CD8-positive, alpha-beta memory T cell (primary cell): ENCODE data around the gene TAS2R10. TPM values are rescaled to one million over a fixed set of nuclear protein-coding genes. Genes with fewer than 3 reads are reported as not detected.

Experiments used
- CTCF ChIA-PET: fragments of 350-600 bp; sonication (Branson Sonifier 250); formaldehyde crosslinking; loops from one replicate; lab custom pipeline; 2021; ENCODE audit warnings: antibody characterized with exemption; lab: Charles Lee
- POLR2A ChIA-PET: fragments of 350-600 bp; sonication (Branson Sonifier 250); formaldehyde crosslinking; loops from one replicate; lab custom pipeline; 2021; ENCODE audit warnings: antibody characterized with exemption; lab: Charles Lee
- DNase-seq, 5 donors: peaks; one replicate each; pipeline versions ENCODE4 v3.0.0 to v3.0.0-alpha.2; 2020 to 2022; ENCODE audit warnings: mixed read lengths in 1 of 5
- H3K27ac ChIP-seq: one replicate; pipeline ENCODE4 v1.7.0; 2013; ENCODE audit warnings: low read depth, mild to moderate bottlenecking, low read length, moderate library complexity
- H3K27me3 ChIP-seq: 2 replicates; pipeline ENCODE4 v1.7.0; 2013; ENCODE audit warnings: low read length, mild to moderate bottlenecking; ENCODE audit not compliant: insufficient read depth, poor library complexity, severe bottlenecking
- H3K36me3 ChIP-seq: 2 replicates; pipeline ENCODE4 v1.7.0; 2013; ENCODE audit warnings: mild to moderate bottlenecking, low read length, moderate library complexity; ENCODE audit not compliant: insufficient read depth
- H3K4me1 ChIP-seq: 2 replicates; pipeline ENCODE4 v1.7.0; 2013; ENCODE audit warnings: mild to moderate bottlenecking, low read length, moderate library complexity; ENCODE audit not compliant: insufficient read depth
- H3K4me3 ChIP-seq: 2 replicates; pipeline ENCODE4 v1.7.0; 2013; ENCODE audit warnings: mild to moderate bottlenecking, low read length
- H3K9me3 ChIP-seq: 2 replicates; pipeline ENCODE4 v1.7.0; 2013; ENCODE audit warnings: mild to moderate bottlenecking, low read length
- H3K27ac Mint-ChIP-seq, 8 donors: one replicate each; pipeline ENCODE4 v1.8.0; 2020 to 2021; ENCODE audit warnings: mixed read lengths in 8 of 8, mild to moderate bottlenecking in 6 of 8, inconsistent platforms in 3 of 8, moderate library complexity in 3 of 8
- H3K27me3 Mint-ChIP-seq, 2 donors: one replicate each; pipeline ENCODE4 v1.8.0; 2020 to 2021; ENCODE audit warnings: mixed read lengths in 2 of 2, mild to moderate bottlenecking in 1 of 2, moderate library complexity in 1 of 2
- H3K36me3 Mint-ChIP-seq, 3 donors: one replicate each; pipeline ENCODE4 v1.8.0; 2020 to 2021; ENCODE audit warnings: mixed read lengths in 3 of 3, inconsistent platforms in 1 of 3, mild to moderate bottlenecking in 1 of 3
- H3K4me1 Mint-ChIP-seq, 3 donors: one replicate each; pipeline ENCODE4 v1.8.0; 2020 to 2021; ENCODE audit warnings: mixed read lengths in 3 of 3, inconsistent platforms in 1 of 3, mild to moderate bottlenecking in 1 of 3
- H3K4me3 Mint-ChIP-seq, 7 donors: one replicate each; pipeline ENCODE4 v1.8.0; 2020 to 2021; ENCODE audit warnings: mixed read lengths in 7 of 7, mild to moderate bottlenecking in 6 of 7, moderate library complexity in 4 of 7, inconsistent platforms in 2 of 7
- H3K9me3 Mint-ChIP-seq, 5 donors: one replicate each; pipeline ENCODE4 v1.8.0; 2020 to 2022; ENCODE audit warnings: mixed read lengths in 5 of 5, mild to moderate bottlenecking in 3 of 5, moderate library complexity in 2 of 5, inconsistent platforms in 1 of 5
- polyA plus RNA-seq: library from polyadenylated mRNA; unstranded; fragments of 300-500 nt; fragmentation: Illumina TruSeq; gene quantifications from one replicate; pipeline ENCODE4 v1.2.3, GENCODE V29; 2021
- total RNA-seq, 2 experiments: library from RNA; stranded (reverse); gene quantifications; one replicate each; pipeline ENCODE4 v1.2.3, GENCODE V29; 2021

TAS2R10 gene
- total RNA-seq = under 1 TPM; 0.22 to 0.28 TPM
- polyA plus RNA-seq = not detected

DNA sequence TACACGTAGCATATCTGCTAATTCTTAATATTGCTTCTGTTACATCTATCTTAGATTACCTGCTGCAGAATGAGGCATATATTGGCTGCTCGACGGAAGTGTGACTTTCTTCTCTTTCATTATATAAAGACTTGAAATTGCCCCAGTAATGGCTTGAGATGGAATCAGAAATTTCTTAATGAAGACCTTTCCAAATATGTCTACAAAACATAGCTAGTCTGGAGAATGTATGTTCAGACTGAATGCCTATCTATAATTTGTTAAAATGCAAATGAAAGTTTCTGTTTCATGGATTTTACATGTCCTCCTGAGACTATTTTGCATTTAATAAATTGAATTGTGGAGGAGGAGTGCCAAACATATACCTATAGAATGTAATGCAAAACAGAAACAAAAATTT is at the start of gene TAS2R10:
Gene TAS2R10 (minus strand): TSS at position 101 of the 400 bp plus-strand sequence. CDS start 89 bp downstream, at position 12.
- no peak within 1 kb of the TSS for H3K4me3 ChIP-seq
- no peak within 1 kb of the TSS for H3K27ac ChIP-seq
- ChIA-PET CTCF (no interaction called here), POLR2A (no interaction called here)
- Mint-ChIP-seq H3K27me3 (no peaks in the 10 kb centered on the region), H3K36me3 (no peaks in the 10 kb centered on the region), H3K27ac (no peak within 1 kb of the TSS), H3K4me1 (no peaks in the 10 kb centered on the region), H3K9me3 (no peaks in the 10 kb centered on the region), H3K4me3 (no peak within 1 kb of the TSS)
- no peak for DNase-seq
- H3K9me3 ChIP-seq = no peaks in the 10 kb centered on the region
- no peaks in the 10 kb centered on the region for H3K36me3 ChIP-seq
- no peaks in the 10 kb centered on the region for H3K27me3 ChIP-seq
- no peaks in the 10 kb centered on the region for H3K4me1 ChIP-seq

DNA sequence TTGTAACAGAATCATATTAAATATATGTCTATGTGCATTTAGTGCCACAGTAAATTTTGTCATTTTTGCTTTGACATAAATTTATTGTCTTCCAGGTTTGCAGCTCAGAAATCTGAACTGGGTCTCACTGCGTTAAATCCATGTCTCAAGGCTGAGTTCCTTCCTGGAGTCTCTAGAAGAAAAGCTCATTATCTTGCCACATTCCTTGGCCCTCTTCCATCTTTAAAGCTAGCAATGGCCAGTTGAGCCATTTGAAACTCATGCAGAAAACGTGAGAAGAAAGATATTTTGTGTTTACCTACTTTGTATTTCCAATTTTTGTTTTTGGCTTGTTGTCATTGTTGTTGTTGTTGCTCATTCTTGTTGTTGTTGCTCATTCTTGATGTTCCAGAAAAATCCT is 47.2 kb upstream of the TAS2R10 start:
- no peak overlapping the region for H3K4me3 Mint-ChIP-seq
- no peaks in the 10 kb centered on the region for H3K4me1 Mint-ChIP-seq
- CTCF ChIA-PET = no interaction called here
- H3K27ac ChIP-seq = no peak overlapping the region
- no peaks in the 10 kb centered on the region for H3K27me3 Mint-ChIP-seq
- H3K9me3 Mint-ChIP-seq = peaks cover 0 to 11% (median 7%) of the 10 kb centered on the region in 5 donors
- no peaks in the 10 kb centered on the region for H3K4me1 ChIP-seq
- DNase-seq = no peak
- no peaks in the 10 kb centered on the region for H3K27me3 ChIP-seq
- no peaks in the 10 kb centered on the region for H3K9me3 ChIP-seq
- POLR2A ChIA-PET = no interaction called here
- peak overlapping the region in 2 of 8 donors; percentile 9 to 43 for H3K27ac Mint-ChIP-seq
- no peak overlapping the region for H3K4me3 ChIP-seq
- H3K36me3 ChIP-seq = peaks cover 4% of the 10 kb centered on the region
- H3K36me3 Mint-ChIP-seq = peaks cover 21 to 59% (median 22%) of the 10 kb centered on the region in 3 donors

DNA sequence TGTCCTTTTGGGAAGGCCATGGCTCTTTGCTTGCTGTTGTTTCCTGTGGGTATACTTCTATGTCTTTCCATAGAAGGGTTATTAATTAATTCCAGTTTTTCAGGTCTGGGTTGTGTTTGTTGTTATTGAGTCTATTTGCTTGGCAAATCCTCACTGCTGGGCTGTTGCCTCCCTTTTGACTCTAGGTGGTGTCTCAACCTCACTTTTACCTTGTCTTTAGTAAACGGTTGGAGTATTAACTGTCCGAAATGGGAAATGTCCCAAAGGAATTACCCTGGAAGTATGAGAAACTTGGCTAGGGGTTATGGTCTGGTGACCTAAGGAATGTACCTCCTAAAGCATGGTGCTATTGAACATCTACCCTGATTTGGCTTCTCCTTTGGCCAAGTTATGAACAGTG is 41.2 kb upstream of the TAS2R10 start:
- H3K9me3 ChIP-seq = no peaks in the 10 kb centered on the region
- CTCF ChIA-PET = no interaction called here
- no peak overlapping the region for H3K27ac ChIP-seq
- no peaks in the 10 kb centered on the region for H3K36me3 ChIP-seq
- Mint-ChIP-seq H3K9me3 (peaks cover 14 to 26% (median 15%) of the 10 kb centered on the region in 5 donors), H3K36me3 (peaks cover 18 to 61% (median 24%) of the 10 kb centered on the region in 3 donors), H3K27ac (no peak overlapping the region), H3K27me3 (no peaks in the 10 kb centered on the region), H3K4me1 (peaks cover 0 to 1% (median 0%) of the 10 kb centered on the region in 3 donors), H3K4me3 (no peak overlapping the region)
- H3K4me1 ChIP-seq = no peaks in the 10 kb centered on the region
- no peaks in the 10 kb centered on the region for H3K27me3 ChIP-seq
- POLR2A ChIA-PET = no interaction called here
- H3K4me3 ChIP-seq = no peak overlapping the region
- no peak for DNase-seq

DNA sequence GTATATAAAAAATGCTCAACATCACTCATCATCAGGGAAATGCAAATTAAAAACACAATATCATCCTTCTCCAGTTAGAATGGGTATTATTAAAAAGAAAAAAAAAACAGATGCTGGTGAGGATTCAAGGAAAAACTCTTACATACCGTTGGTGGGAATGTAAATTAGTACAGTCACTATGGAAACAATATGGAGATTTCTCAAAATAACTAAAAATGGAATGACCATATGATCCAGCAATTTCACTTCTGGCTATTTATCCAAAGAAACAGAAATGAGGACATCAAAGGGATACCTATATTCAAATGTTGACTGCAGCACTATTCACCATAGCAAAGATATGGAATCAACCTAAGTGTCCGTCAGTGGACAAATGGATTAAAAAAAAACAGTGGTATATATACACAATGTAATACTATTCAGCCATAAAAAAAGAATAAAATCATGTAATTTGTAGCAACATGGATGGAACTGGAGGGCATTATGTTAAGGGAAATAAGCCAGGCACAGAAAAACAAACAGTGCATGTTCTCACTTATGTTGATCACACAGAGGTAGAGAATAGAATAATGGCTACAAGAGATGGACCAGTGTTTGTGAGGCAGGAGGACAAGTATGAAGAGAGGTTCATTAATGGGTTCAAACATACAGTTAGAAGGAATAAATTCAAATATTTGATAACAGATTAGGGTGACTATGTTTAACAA is 37.5 kb upstream of the TAS2R10 start:
- H3K9me3 Mint-ChIP-seq = peaks cover 34 to 48% (median 38%) of the 10 kb centered on the region in 5 donors
- Histone ChIP-seq H3K9me3 (no peaks in the 10 kb centered on the region), H3K27ac (no peak overlapping the region), H3K4me3 (no peak overlapping the region), H3K4me1 (no peaks in the 10 kb centered on the region), H3K36me3 (no peaks in the 10 kb centered on the region), H3K27me3 (no peaks in the 10 kb centered on the region)
- CTCF ChIA-PET = no interaction called here
- peak overlapping the region in 1 of 8 donors; percentile 38 for H3K27ac Mint-ChIP-seq
- peaks cover 29 to 77% (median 54%) of the 10 kb centered on the region in 3 donors for H3K36me3 Mint-ChIP-seq
- no peaks in the 10 kb centered on the region for H3K27me3 Mint-ChIP-seq
- no peak for DNase-seq
- H3K4me3 Mint-ChIP-seq = peak overlapping the region in 1 of 7 donors; percentile 23
- POLR2A ChIA-PET = no interaction called here
- peaks cover 0 to 1% (median 0%) of the 10 kb centered on the region in 3 donors for H3K4me1 Mint-ChIP-seq

DNA sequence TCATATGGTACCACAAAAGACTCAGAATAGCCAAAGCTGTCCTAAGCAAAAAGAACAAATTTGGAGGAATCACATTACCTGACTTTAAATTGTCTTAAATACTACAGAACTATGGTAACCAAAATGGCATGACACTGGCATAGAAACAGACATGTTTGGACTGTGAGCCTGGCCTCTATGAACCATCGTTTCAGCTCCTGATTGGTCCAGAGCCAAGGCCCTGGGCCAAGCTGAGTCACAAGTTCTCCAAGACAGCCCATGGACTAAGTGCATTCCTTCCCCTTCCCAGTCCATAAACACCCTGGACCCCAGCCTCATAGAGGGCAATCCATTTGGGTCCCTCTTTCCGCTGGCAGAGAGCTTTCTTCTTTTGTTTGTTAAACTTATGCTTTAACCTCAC is 35.2 kb upstream of the TAS2R10 start:
- Mint-ChIP-seq H3K9me3 (peaks cover 52 to 69% (median 58%) of the 10 kb centered on the region in 5 donors), H3K4me3 (no peak overlapping the region), H3K27ac (no peak overlapping the region), H3K27me3 (no peaks in the 10 kb centered on the region), H3K36me3 (peaks cover 39 to 84% (median 72%) of the 10 kb centered on the region in 3 donors), H3K4me1 (peaks cover 0 to under 1% (median 0%) of the 10 kb centered on the region in 3 donors)
- Histone ChIP-seq H3K4me1 (no peaks in the 10 kb centered on the region), H3K4me3 (no peak overlapping the region), H3K9me3 (peaks cover 7% of the 10 kb centered on the region), H3K27ac (no peak overlapping the region), H3K27me3 (no peaks in the 10 kb centered on the region), H3K36me3 (no peaks in the 10 kb centered on the region)
- ChIA-PET POLR2A (no interaction called here), CTCF (no interaction called here)
- DNase-seq = no peak

- Mint-ChIP-seq H3K27me3 (no peaks in the 10 kb centered on the region), H3K36me3 (peaks cover 36 to 66% (median 49%) of the 10 kb centered on the region in 3 donors), H3K4me3 (no peak overlapping the region), H3K9me3 (peaks cover 32 to 49% (median 39%) of the 10 kb centered on the region in 5 donors), H3K4me1 (peaks cover 23 to 31% (median 25%) of the 10 kb centered on the region in 3 donors), H3K27ac (no peak overlapping the region)
- H3K4me1 ChIP-seq = peaks cover 14% of the 10 kb centered on the region
- no peaks in the 10 kb centered on the region for H3K36me3 ChIP-seq
- no peak for DNase-seq
- no peaks in the 10 kb centered on the region for H3K27me3 ChIP-seq
- peaks cover 7% of the 10 kb centered on the region for H3K9me3 ChIP-seq
- CTCF ChIA-PET = no interaction called here
- POLR2A ChIA-PET = no interaction called here
- H3K4me3 ChIP-seq = no peak overlapping the region
- no peak overlapping the region for H3K27ac ChIP-seq
These were observed 29.6 kb upstream of the TAS2R10 start for GRCh38 chr12:10855807-10856206.

DNA sequence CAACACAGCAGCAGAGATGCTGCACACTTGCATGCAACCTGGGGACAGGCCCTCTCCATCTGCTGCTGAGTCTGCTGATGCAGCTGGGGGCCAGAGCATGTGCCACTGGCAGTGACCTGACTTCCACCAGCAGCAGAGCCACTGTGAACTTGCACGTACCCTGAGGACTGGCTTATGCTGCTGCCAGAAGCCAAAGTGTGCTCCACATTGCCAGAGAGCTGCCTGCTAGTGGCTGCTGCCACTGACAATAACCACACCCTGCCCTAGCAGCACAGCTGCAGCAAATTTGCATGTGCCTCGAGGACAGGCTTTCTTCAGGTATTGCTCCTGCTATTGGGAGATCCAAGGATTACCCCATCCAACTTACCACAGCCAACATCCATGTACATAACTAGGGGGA is 27.6 kb upstream of the TAS2R10 start:
- no peak overlapping the region for H3K4me3 ChIP-seq
- H3K36me3 ChIP-seq = no peaks in the 10 kb centered on the region
- Mint-ChIP-seq H3K27ac (peak overlapping the region in 1 of 8 donors; percentile 57), H3K27me3 (no peaks in the 10 kb centered on the region), H3K9me3 (peaks cover 18 to 32% (median 29%) of the 10 kb centered on the region in 5 donors), H3K4me1 (peaks cover 40 to 50% (median 42%) of the 10 kb centered on the region in 3 donors), H3K36me3 (peaks cover 33 to 47% (median 33%) of the 10 kb centered on the region in 3 donors), H3K4me3 (no peak overlapping the region)
- ChIA-PET POLR2A (no interaction called here), CTCF (no interaction called here)
- peaks cover 29% of the 10 kb centered on the region for H3K4me1 ChIP-seq
- DNase-seq = no peak
- H3K9me3 ChIP-seq = peaks cover 7% of the 10 kb centered on the region
- H3K27me3 ChIP-seq = no peaks in the 10 kb centered on the region
- no peak overlapping the region for H3K27ac ChIP-seq

GRCh38 chr12:10851243-10851858 is 25.2 kb upstream of the TAS2R10 start:
- Mint-ChIP-seq H3K36me3 (peaks cover 25 to 31% (median 27%) of the 10 kb centered on the region in 3 donors), H3K9me3 (peaks cover 0 to 9% (median 7%) of the 10 kb centered on the region in 5 donors), H3K4me3 (peak overlapping the region in 2 of 7 donors; percentile 18 to 48), H3K27me3 (no peaks in the 10 kb centered on the region), H3K4me1 (peaks cover 40 to 53% (median 42%) of the 10 kb centered on the region in 3 donors), H3K27ac (peak overlapping the region in 6 of 8 donors; percentile 17 to 72 (median 24))
- ChIA-PET CTCF (no interaction called here), POLR2A (no interaction called here)
- Histone ChIP-seq H3K4me1 (peaks cover 29% of the 10 kb centered on the region), H3K27ac (no peak overlapping the region), H3K27me3 (no peaks in the 10 kb centered on the region), H3K36me3 (no peaks in the 10 kb centered on the region), H3K9me3 (no peaks in the 10 kb centered on the region), H3K4me3 (no peak overlapping the region)
- DNase-seq = peak in 1 of 5 donors; percentile 11
